CD14-positive monocyte (primary cell): ENCODE results near the gene PRF1. TPM values are rescaled to one million over a fixed set of nuclear protein-coding genes. Genes with fewer than 3 reads are reported as not detected.
"Not testable (repeated sequence)": the region's sequence is repeated elsewhere in the genome, so short reads cannot be mapped to it uniquely, and the experiment has no call there.

Experiments used
- DNase-seq, 3 donors: peaks; one replicate each; pipeline ENCODE4 v3.0.0-alpha.2; 2011 to 2022
- H2AFZ ChIP-seq: 2 replicates; pipeline ENCODE4 v1.6.0; 2012; ENCODE audit warnings: mild to moderate bottlenecking, low read depth, low read length, inconsistent platforms; ENCODE audit not compliant: insufficient read depth, poor library complexity, severe bottlenecking
- H3K27ac ChIP-seq, 2 donors: 1 replicate in 1 of 2; 2 replicates in 1 of 2; pipeline ENCODE4 v1.5.1; 2012 to 2013; ENCODE audit warnings: low read length in 2 of 2, control low read depth in 1 of 2, inconsistent platforms in 1 of 2, low read depth in 1 of 2, mild to moderate bottlenecking in 1 of 2
- H3K27me3 ChIP-seq, 2 donors: one replicate each; pipeline versions ENCODE4 v1.6.0 to v1.6.1; 2011 to 2013; ENCODE audit warnings: low read length in 2 of 2; ENCODE audit not compliant: control insufficient read depth in 2 of 2, insufficient read depth in 2 of 2
- H3K36me3 ChIP-seq, 2 donors: replicated peaks in 1 of 2; 1 replicate in 1 of 2; 2 replicates in 1 of 2; pipeline versions ENCODE4 v1.5.1 to v1.6.1; 2012 to 2013; ENCODE audit warnings: low read length in 2 of 2, control low read depth in 1 of 2, inconsistent platforms in 1 of 2, mild to moderate bottlenecking in 1 of 2; ENCODE audit not compliant: insufficient read depth in 2 of 2, control insufficient read depth in 1 of 2
- H3K4me1 ChIP-seq, 2 donors: 1 replicate in 1 of 2; 2 replicates in 1 of 2; pipeline versions ENCODE4 v1.5.1 to v1.6.1; 2012 to 2013; ENCODE audit warnings: low read length in 2 of 2, control low read depth in 1 of 2, inconsistent platforms in 1 of 2, mild to moderate bottlenecking in 1 of 2, moderate library complexity in 1 of 2; ENCODE audit not compliant: insufficient read depth in 2 of 2, control insufficient read depth in 1 of 2
- H3K4me2 ChIP-seq: replicated peaks from 2 replicates; pipeline ENCODE3; 2012; ENCODE audit warnings: low read length, moderate library complexity, mild to moderate bottlenecking; ENCODE audit not compliant: poor library complexity, severe bottlenecking; ENCODE audit errors: extremely low read depth
- H3K4me3 ChIP-seq, 3 experiments: fragments of 200-600 bp in 1 of 3; sonication (generic) in 1 of 3; replicated peaks in 1 of 3; 1 replicate in 2 of 3; 2 replicates in 1 of 3; pipeline ENCODE4 v1.5.1; 2011 to 2013; ENCODE audit warnings: low read length in 3 of 3, mild to moderate bottlenecking in 3 of 3, control low read depth in 2 of 3, low read depth in 2 of 3, inconsistent platforms in 1 of 3, moderate library complexity in 1 of 3
- H3K79me2 ChIP-seq: 2 replicates; pipeline ENCODE4 v1.6.0; 2012; ENCODE audit warnings: mild to moderate bottlenecking, control low read depth, inconsistent platforms, low read length, moderate library complexity; ENCODE audit not compliant: insufficient read depth
- H3K9ac ChIP-seq: 2 replicates; pipeline ENCODE4 v1.6.0; 2017; ENCODE audit warnings: low read length, mild to moderate bottlenecking; ENCODE audit not compliant: insufficient read depth, poor library complexity, severe bottlenecking
- H3K9me3 ChIP-seq, 2 donors: replicated peaks in 1 of 2; 1 replicate in 1 of 2; 2 replicates in 1 of 2; pipeline versions ENCODE4 v1.5.1 to v1.6.1; 2012 to 2013; ENCODE audit warnings: low read length in 2 of 2, control low read depth in 1 of 2; ENCODE audit not compliant: control insufficient read depth in 1 of 2, insufficient read depth in 1 of 2
- H4K20me1 ChIP-seq: 2 replicates; pipeline ENCODE4 v1.6.0; 2012; ENCODE audit warnings: mild to moderate bottlenecking, low read length, control low read depth, moderate library complexity; ENCODE audit not compliant: insufficient read depth
- H3K27ac Mint-ChIP-seq, 7 donors: one replicate each; pipeline ENCODE4 v1.8.0; 2020; ENCODE audit warnings: mild to moderate bottlenecking in 7 of 7, mixed read lengths in 7 of 7, moderate library complexity in 6 of 7, inconsistent platforms in 2 of 7
- H3K27me3 Mint-ChIP-seq, 3 donors: one replicate each; pipeline ENCODE4 v1.8.0; 2021 to 2022; ENCODE audit warnings: low read depth in 3 of 3, mild to moderate bottlenecking in 3 of 3, mixed read lengths in 3 of 3, moderate library complexity in 3 of 3, inconsistent platforms in 1 of 3
- H3K36me3 Mint-ChIP-seq, 2 donors: one replicate each; pipeline ENCODE4 v1.8.0; 2020; ENCODE audit warnings: mixed read lengths in 2 of 2, inconsistent platforms in 1 of 2, mild to moderate bottlenecking in 1 of 2
- H3K4me1 Mint-ChIP-seq: one replicate; pipeline ENCODE4 v1.8.0; 2020; ENCODE audit warnings: mild to moderate bottlenecking, mixed read lengths
- H3K4me3 Mint-ChIP-seq, 2 donors: one replicate each; pipeline ENCODE4 v1.8.0; 2020; ENCODE audit warnings: mild to moderate bottlenecking in 2 of 2, mixed read lengths in 2 of 2, moderate library complexity in 1 of 2
- H3K9me3 Mint-ChIP-seq, 7 donors: one replicate each; pipeline ENCODE4 v1.8.0; 2020 to 2022; ENCODE audit warnings: mixed read lengths in 7 of 7, mild to moderate bottlenecking in 6 of 7, moderate library complexity in 6 of 7, inconsistent platforms in 2 of 7
- CTCF ChIP-seq: fragments of 200-600 bp; IDR thresholded peaks from one replicate; pipeline ENCODE4 v1.8.0; 2022; ENCODE audit warnings: antibody characterized with exemption, mild to moderate bottlenecking
- WGBS: methylation state at CpG from one replicate; pipeline ENCODE4 v1.1.5; 2013; ENCODE audit warnings: missing lambda C conversion rate; ENCODE audit not compliant: insufficient coverage; 5-methylcytosine and 5-hydroxymethylcytosine counted together
- intact Hi-C, 2 donors: fragments of 100-400 bp; cut with micrococcal nuclease; formaldehyde crosslinking; loops; one replicate each; pipeline versions ENCODE4 v1.15.0 to v1.15.1; 2023
- polyA plus RNA-seq, 3 donors: library from polyadenylated mRNA; depleted of rRNA in 1 of 3; unstranded in 2 of 3; stranded (reverse) in 1 of 3; fragments of 300-500 nt in 2 of 3; fragments of >200 nt in 1 of 3; fragmentation: Illumina TruSeq in 2 of 3; gene quantifications; 1 replicate in 2 of 3; 2 replicates in 1 of 3; pipeline ENCODE4 v1.2.3, GENCODE V29; 2012 to 2021

The PRF1 gene
- polyA plus RNA-seq, 3 donors = 0.09 to 2.7 (median 2.4) TPM

GRCh38 chr10:70615784-70616522 is 13.4 kb upstream of the PRF1 start:
- peak; percentile 12 to 37 (median 25) for DNase-seq
- Histone ChIP-seq H3K9me3 (peaks cover 7 to 9% of the 10 kb centered on the region in 2 donors), H3K36me3 (no peaks in the 10 kb centered on the region), H3K27me3 (no peaks in the 10 kb centered on the region), H4K20me1 (no peaks in the 10 kb centered on the region), H3K4me3 (no peak overlapping the region), H2AFZ (no peak overlapping the region), H3K4me1 (peaks cover 0 to 6% of the 10 kb centered on the region in 2 donors), H3K79me2 (no peaks in the 10 kb centered on the region), H3K27ac (no peak overlapping the region), H3K4me2 (no peak overlapping the region), H3K9ac (no peak overlapping the region)
- no CpG with 5 or more reads among the region's 7 CpGs for WGBS
- intact Hi-C loops = no loop called here
- Mint-ChIP-seq H3K9me3 (peaks cover 5 to 17% (median 12%) of the 10 kb centered on the region in 7 donors), H3K36me3 (peaks cover 0 to 4% of the 10 kb centered on the region in 2 donors), H3K27me3 (peaks cover 0 to 1% (median 0%) of the 10 kb centered on the region in 3 donors), H3K27ac (no peak overlapping the region), H3K4me1 (peaks cover 14% of the 10 kb centered on the region), H3K4me3 (no peak overlapping the region)
- no peak for TF ChIP-seq CTCF

DNA sequence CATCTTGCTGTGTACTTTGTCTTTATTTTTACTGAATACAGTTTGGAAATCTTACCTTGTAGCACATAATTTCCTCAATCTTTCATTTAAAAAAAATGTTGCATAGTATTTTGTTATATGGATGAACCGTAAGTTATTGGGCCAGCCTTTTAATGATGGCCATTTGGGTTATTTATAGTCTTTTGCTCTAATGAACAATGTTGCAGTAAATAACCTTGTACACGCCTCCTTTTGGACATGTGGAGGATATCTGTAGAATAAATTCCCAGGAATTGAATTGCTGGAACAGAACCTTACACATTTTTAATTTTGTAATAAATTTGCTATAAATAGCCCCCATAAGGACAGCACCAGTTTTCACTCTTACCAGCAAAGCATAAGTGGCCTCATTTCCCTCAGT is 12.7 kb upstream of the PRF1 start:
- no CpG with 5 or more reads among the region's 2 CpGs for WGBS
- no peak overlapping the region for H3K9ac ChIP-seq
- TF ChIP-seq CTCF = no peak
- H3K27me3 ChIP-seq = no peaks in the 10 kb centered on the region
- H3K4me1 ChIP-seq = peaks cover 0 to 6% of the 10 kb centered on the region in 2 donors
- H3K4me1 Mint-ChIP-seq = peaks cover 14% of the 10 kb centered on the region
- H3K4me2 ChIP-seq = no peak overlapping the region
- H3K36me3 ChIP-seq = no peaks in the 10 kb centered on the region
- no peak overlapping the region for H3K27ac Mint-ChIP-seq
- intact Hi-C loops = no loop called here
- H3K9me3 Mint-ChIP-seq = peaks cover 2 to 12% (median 11%) of the 10 kb centered on the region in 7 donors
- H3K4me3 ChIP-seq = no peak overlapping the region
- peaks cover 0 to 1% (median 0%) of the 10 kb centered on the region in 3 donors for H3K27me3 Mint-ChIP-seq
- H3K4me3 Mint-ChIP-seq = no peak overlapping the region
- H2AFZ ChIP-seq = no peak overlapping the region
- peaks cover 0 to 4% of the 10 kb centered on the region in 2 donors for H3K36me3 Mint-ChIP-seq
- no peaks in the 10 kb centered on the region for H4K20me1 ChIP-seq
- peaks cover 1 to 9% of the 10 kb centered on the region in 2 donors for H3K9me3 ChIP-seq
- DNase-seq = no peak
- no peak overlapping the region for H3K27ac ChIP-seq
- H3K79me2 ChIP-seq = no peaks in the 10 kb centered on the region

DNA sequence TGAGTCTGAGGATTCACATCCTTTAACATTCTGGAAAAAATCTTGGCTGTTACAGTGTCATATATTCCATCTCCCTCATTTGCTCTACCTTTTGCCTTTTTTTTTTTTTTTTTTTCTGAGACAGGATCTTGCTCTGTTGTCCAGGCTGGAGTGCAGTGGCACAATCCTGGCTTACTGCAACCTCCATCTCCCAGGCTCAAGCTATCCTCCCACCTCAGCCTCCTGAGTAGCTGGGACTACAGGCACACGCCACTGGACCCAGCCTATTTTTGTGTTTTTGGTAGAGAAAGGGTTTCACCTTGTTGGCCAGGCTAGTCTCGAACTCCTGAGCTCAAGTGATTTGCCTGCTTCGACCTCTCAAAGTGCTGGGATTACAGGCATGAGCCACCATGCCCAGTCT is 11.8 kb upstream of the PRF1 start:
- peaks cover 14% of the 10 kb centered on the region for H3K4me1 Mint-ChIP-seq
- H3K79me2 ChIP-seq, H3K36me3 Mint-ChIP-seq, intact Hi-C loops, H3K27me3 ChIP-seq, H3K4me1 ChIP-seq, H3K27me3 Mint-ChIP-seq, H4K20me1 ChIP-seq, H3K9me3 Mint-ChIP-seq, H3K27ac Mint-ChIP-seq, DNase-seq, H3K9me3 ChIP-seq, H3K9ac ChIP-seq, H3K27ac ChIP-seq, H3K4me3 Mint-ChIP-seq, H3K36me3 ChIP-seq, H3K4me2 ChIP-seq, H2AFZ ChIP-seq, H3K4me3 ChIP-seq: not testable (repeated sequence)
- WGBS = 83% methylated on average over 1 of the region's 3 CpGs
